Measurements from ENCODE around the gene DUSP8.
"Not testable (repeated sequence)": the region's sequence is repeated elsewhere in the genome, so short reads cannot be mapped to it uniquely, and the experiment has no call there.

DUSP8 gene

DNA sequence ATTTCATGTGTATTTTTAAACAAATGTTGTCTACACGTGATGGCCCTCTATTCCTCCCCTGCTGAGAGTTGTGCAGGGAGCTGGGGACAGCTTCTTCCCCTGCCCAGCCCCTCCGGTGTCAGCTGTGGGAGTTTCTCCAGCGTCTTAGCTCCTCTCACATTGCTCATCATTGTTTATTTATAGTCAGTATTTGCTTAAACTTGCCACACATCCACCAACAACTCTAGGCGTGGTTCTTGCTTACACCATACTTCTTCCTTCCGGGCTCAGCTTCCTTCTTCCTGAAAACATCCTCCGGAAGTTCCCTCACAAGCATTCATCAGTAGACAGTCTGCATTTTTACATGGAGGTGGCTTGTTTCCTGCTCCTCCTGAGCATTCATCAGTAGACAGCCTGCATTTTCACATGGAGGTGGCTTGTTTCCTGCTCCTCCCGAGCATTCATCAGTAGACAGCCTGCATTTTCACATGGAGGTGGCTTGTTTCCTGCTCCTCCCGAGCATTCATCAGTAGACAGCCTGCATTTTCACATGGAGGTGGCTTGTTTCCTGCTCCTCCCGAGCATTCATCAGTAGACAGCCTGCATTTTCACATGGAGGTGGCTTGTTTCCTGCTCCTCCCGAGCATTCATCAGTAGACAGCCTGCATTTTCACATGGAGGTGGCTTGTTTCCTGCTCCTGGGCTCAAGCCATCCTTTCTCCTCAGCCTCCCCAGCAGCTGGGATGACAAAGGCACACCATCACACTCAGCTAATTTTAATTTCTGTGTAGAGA lies 17.3 kb upstream of the DUSP8 start:
- not testable (repeated sequence) for DNase-seq

DNA sequence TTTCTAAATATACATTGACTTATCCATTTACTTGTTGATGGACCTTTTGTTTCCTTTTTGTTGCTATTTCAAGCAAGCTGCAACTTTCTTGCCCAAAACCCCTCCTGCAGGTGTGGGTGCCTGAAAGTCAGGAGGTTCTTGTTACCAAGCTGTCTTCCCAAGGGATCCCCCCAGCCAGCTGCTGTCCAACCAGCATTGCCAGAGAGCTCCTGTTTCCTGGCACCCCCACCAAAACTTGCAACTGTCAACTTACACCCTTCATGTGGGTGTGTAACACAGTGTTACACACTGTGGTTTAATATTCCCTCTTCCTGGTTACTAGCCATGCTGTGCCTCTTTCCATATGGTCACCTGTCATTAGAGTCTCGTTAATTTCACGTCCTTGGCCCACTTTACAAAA lies 14.6 kb upstream of the DUSP8 start:
- DNase-seq = no peak

DNA sequence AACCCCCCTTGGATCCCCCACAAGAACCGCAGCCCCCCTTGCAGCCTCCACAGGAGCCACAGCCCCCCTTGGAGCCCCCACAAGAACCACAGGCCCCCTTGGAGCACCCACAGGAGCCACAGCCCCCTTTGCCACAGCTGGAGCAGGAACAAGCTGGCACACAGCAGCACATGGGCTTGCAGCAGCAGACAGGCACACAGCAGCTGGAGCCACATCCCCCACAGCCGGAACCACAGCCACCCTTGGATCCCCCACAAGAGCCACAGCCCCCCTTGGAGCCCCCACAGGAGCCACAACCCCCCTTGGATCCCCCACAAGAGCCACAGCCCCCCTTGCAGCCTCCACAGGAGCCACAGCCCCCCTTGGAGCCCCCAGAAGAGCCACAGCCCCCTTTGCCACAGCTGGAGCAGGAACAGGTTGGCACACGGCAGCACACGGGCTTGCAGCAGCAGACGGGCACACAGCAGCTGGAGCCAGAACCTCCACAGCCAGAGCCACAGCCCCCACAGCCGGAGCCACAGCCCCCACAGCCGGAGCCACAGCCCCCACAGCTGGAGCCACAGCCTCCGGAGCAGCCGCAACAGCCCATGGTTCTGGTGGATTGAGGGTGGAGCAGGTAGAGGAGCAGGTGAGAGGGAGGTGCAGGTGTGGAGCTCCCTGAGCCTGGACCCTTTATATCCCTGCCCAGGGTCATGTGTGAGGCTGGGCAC lies 12.7 kb upstream of the DUSP8 start, which contains the start of gene KRTAP5-1:
Gene KRTAP5-1, minus strand, starts transcription at position 623 of the 710 bp plus-strand sequence. Its CDS starts 34 bp downstream, at position 589.
- DNase-seq = not testable (repeated sequence)

DNA sequence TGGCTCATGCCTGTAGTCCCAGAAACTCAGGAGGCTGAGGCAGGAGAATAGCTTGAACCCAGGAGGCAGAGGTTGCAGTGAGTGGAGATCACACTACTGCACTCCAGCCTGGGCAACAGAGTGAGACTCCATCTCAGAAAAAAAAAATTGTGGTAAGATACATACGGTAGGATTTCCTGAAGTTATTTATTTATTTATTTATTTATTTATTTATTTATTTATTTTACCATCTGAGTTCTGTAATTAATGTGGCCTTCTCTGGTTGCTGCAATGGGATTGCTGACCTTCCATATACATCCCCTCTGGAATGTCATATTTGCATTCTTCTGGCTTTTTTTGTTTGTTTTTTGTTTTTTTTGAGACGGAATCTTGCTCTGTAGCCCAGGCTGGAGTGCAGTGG lies 10.8 kb upstream of the DUSP8 start:
- not testable (repeated sequence) for DNase-seq

DNA sequence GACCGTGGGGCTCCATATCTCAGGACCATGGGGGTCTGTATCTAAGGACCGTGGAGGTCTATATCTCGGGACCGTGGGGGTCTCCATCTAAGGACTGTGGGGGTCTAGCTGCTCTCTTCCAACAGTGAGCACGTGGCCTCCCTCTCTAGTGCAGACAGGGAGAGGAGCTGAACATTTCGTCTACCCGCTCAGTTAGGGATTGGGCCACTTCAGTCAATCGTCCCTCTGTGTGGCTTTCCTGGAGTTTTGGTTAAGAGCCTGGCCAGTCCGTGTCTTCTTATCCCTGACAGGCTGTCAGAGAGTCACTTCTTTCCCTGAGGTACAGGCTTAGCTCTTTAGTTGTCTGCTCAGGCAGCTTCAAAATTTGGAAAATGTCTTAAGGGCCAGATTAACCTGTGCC lies 9.9 kb upstream of the DUSP8 start:
- DNase-seq = no peak

- DNase-seq = no peak
Measured at GRCh38 chr11:1576825-1577224, 4.8 kb upstream of the DUSP8 start.

DNA sequence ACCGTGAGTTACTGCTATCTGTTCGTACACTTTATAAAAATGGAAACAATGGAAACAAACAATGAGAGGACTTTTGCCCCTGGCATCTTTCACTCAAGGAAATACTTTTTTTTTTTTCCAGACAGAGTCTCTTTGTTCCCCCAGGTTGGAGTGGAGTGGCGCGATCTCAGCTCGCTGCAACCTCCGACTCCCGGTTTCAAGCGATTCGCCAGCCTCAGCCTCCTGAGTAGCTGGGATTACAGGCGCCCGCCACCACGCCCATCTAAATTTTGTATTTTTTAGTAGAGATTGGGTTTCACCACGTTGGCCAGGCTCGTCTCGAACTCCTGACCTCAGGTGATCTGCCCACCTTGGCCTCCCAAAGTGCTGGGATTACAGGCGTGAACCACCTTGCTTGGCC lies 3.7 kb upstream of the DUSP8 start:
- not testable (repeated sequence) for DNase-seq

- DNase-seq = no peak
Measured at GRCh38 chr11:1574933-1575242, 2.8 kb upstream of the DUSP8 start.

GRCh38 chr11:1574238-1574932 lies 2.3 kb upstream of the DUSP8 start:
- DNase-seq = peak; percentile 4

GRCh38 chr11:1573903-1574237 lies 1.8 kb upstream of the DUSP8 start:
- no peak for DNase-seq

GRCh38 chr11:1573077-1573902 lies 1.2 kb upstream of the DUSP8 start:
- DNase-seq = no peak

DNA sequence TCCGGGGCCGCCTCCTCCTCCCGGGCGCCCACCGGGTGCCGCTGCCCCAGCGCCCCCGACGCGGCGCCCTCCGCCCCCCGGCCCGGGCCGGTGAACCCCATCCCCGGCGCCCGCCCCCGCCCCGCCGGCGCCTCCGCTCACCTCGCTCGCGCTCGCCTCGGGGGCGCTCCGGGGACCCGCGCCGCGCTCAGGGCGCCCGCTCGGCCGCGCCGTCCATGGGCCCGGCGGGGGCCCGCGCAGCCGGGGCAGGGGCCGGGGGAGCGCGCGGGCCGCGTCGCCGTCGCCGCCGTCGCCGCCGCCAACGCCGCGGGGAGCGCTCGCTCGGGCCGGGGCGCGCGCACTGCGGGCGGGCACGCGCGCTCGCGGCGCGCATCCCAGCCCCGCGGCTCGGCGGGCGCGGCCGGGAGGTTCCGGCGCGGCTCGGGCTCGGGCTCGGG lies 293 bp downstream of the DUSP8 start:
- DNase-seq = no peak

- DNase-seq = peak; percentile 6
Measured at GRCh38 chr11:1570896-1571759, 943 bp downstream of the DUSP8 start.

GRCh38 chr11:1570531-1570895 lies 1.6 kb downstream of the DUSP8 start:
- DNase-seq = no peak

DNA sequence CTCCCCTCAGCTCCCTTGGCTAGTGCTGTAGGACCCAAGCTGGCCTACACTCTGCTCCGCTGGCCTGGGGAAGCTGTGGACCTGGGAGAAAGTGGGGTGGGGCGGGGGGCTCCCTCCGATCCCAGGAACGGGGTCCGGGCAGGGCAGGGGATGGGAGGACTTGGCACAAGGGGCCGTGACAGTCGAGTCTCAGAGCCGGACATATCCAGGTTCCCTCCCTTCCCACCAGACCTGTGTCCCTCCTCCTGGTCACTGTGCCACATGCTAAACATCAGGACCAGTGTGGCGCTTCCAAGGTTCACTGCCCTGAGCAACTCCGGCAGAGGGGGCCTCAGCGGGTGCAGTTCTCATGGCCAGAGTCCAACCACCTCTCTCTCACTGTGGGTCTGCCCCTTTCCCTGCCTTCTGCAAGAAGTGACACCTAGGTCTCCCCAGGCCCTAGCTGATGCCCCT lies 2.0 kb downstream of the DUSP8 start:
- DNase-seq = no peak

DNA sequence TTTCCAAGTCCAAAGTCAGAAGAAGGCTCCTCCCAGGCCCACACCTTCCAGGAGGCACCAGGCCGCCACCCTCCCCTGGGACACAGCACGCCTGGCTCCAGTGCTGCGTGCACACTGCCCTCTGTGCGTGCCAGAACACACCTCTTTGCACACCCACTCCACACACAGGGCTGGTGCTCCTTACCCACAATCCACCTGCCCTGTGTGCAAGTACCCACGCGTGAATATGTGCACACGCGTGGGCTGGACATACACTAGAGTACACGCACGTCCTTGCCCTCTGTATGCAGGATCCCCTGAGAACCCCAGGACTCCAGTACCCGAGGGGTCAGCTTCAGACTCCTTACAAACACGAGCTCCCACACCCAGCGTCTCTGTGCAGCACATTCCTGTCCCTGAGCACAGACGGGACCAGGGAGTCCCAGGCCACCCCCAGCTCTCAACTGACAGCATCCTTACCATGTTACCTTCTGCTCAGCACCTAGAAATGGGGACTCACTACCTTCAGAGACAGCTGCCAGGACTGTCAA lies 2.8 kb downstream of the DUSP8 start:
- DNase-seq = no peak

DNA sequence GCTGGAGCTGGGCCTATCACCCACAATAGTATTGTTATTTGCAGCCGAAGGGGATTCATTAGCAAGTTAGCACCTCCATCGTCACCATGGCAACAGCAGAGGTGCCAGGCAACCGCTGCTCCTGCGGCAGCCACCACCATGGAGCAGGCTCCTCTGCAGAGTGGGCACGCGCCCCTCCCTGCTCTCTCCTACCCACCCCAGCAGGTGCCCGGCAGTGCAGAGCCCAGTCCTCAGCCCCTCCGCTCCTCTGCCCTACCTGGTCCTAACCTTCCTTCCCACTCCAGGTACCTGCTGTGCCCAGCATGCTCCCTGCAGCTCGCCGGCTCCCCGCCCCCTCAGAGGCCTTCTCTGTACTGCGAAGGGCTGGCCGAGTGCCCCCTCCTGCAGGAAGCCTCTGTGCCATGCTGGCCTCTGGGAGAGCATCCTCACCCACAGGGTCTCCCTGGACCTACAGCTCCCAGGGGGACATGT lies 3.6 kb downstream of the DUSP8 start:
- no peak for DNase-seq

DNA sequence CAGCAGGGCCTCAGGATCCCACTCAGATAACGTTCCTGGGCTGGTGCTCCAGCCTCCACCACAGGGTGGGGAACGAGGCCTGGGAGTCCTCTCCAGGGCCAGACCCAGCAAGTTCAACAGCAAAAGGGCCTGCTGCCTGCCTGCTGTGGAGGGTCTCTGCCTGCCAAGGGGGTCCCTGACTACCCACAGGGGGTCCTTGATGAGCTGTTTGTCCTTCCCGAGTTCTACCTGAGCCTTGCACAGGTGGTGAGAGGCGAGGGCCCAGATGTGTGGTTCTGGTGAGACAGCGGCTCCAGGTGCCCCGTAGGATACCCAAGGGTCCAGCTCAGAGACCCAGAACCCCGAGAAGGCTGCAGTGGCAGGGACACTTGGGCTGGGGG lies 4.4 kb downstream of the DUSP8 start:
- no peak for DNase-seq

DNA sequence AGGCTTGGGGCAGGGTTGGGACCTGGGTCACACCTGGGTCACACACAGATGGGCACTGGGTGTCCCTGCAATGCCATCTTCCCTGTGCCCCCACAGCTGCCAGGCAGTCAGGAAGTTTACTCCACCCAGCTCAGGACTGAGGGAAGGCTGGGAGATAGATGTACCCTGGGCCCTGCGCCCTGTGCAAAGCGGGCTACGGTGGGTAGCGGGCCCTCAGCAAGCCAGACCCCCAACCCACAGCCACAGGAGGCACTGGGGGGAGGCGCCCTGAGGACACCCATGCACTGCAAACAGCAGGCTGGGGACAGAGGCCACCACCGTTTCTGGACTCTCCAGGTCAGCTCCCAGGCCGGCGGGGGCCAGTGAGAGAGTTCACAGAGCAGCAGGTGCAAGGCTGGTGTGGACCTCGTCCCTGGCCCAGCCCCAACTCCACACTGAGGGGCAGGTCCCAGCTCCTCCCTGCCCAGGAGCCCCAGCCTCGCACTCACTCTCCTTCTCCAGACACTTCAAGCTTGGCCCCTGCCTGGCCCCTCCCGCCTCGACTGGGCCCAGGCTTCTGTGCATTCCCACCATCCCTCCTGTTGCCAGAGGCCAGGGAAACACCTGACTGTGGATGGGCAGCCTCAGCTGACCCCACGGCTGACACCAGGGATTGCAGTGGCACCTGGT lies 4.9 kb downstream of the DUSP8 start:
- no peak for DNase-seq

DNA sequence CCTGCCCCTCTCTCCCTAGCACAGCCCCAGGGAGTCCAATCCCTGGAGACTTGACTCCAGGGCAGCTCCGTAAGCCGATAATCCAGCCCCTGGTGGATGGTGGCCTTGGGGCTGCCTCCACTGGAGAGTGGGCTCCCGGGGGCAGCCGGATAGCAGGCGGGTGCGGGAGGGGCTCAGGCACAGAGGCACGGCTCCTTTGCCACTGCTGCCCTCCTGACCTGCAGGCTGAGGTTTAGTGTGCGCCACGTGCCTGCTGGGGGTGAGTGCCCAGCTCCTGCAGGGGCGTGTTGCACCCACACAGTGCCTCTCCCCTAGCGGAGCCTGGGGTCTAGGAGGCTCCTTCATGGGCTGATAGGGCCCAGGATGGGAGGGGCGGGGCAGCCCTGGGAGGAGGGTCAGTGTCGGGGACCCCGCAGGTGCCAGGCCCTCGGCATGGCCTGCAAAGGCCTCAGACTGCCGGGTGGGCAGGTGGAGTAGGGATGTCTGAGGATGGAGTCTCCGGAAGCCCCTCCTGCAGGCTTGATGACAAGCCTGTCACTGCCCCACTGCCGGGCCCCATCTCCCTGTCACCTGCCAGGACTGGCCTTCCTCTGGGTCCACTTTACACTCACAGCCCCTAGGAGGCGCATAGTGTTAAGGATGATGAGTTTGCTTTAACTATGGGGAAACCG lies 5.6 kb downstream of the DUSP8 start:
- no peak for DNase-seq

GRCh38 chr11:1565904-1566247 lies 6.2 kb downstream of the DUSP8 start:
- no peak for DNase-seq
